CD4-positive, alpha-beta memory T cell (primary cell): ENCODE measurements around the gene HMX2. TPM values are rescaled to one million over a fixed set of nuclear protein-coding genes. Genes with fewer than 3 reads are reported as not detected.
A peak's percentile ranks its signal among the peaks of the same experiment; 100 is the strongest.

ENCODE experiments used
- CTCF ChIA-PET: fragments of 350-600 bp; sonication (Branson Sonifier 250); formaldehyde crosslinking; loops from one replicate; lab custom pipeline; 2021; ENCODE audit warnings: inconsistent platforms; ENCODE audit not compliant: partially characterized antibody; lab: Charles Lee
- POLR2A ChIA-PET: fragments of 350-600 bp; sonication (Branson Sonifier 250); formaldehyde crosslinking; loops from one replicate; lab custom pipeline; 2021; ENCODE audit not compliant: partially characterized antibody; lab: Charles Lee
- DNase-seq, 5 donors: peaks; one replicate each; pipeline versions ENCODE4 v3.0.0 to v3.0.0-alpha.2; 2020 to 2022; ENCODE audit warnings: mixed read lengths in 1 of 5
- H3K27ac ChIP-seq: one replicate; pipeline ENCODE4 v1.7.0; 2013; ENCODE audit warnings: low read depth, low read length
- H3K27me3 ChIP-seq: 2 replicates; pipeline ENCODE4 v1.7.0; 2013; ENCODE audit warnings: mild to moderate bottlenecking, low read length, moderate library complexity; ENCODE audit not compliant: insufficient read depth
- H3K36me3 ChIP-seq: 2 replicates; pipeline ENCODE4 v1.7.0; 2013; ENCODE audit warnings: mild to moderate bottlenecking, low read length, moderate library complexity; ENCODE audit not compliant: insufficient read depth
- H3K4me1 ChIP-seq: 2 replicates; pipeline ENCODE4 v1.7.0; 2013; ENCODE audit warnings: mild to moderate bottlenecking, low read length, moderate library complexity; ENCODE audit not compliant: insufficient read depth
- H3K4me3 ChIP-seq, 2 donors: one replicate each; pipeline ENCODE4 v1.7.0; 2013; ENCODE audit warnings: low read length in 2 of 2, mild to moderate bottlenecking in 1 of 2
- H3K9me3 ChIP-seq, 2 donors: one replicate each; pipeline ENCODE4 v1.7.0; 2013; ENCODE audit warnings: low read length in 2 of 2, control low read depth in 1 of 2; ENCODE audit not compliant: control insufficient read depth in 1 of 2
- H3K27ac Mint-ChIP-seq, 7 donors: one replicate each; pipeline ENCODE4 v1.8.0; 2020 to 2021; ENCODE audit warnings: mixed read lengths in 7 of 7, mild to moderate bottlenecking in 6 of 7, inconsistent platforms in 3 of 7, moderate library complexity in 3 of 7
- H3K27me3 Mint-ChIP-seq, 2 donors: one replicate each; pipeline ENCODE4 v1.8.0; 2020 to 2021; ENCODE audit warnings: mixed read lengths in 2 of 2
- H3K36me3 Mint-ChIP-seq, 2 donors: one replicate each; pipeline ENCODE4 v1.8.0; 2020 to 2021; ENCODE audit warnings: mixed read lengths in 2 of 2, inconsistent platforms in 1 of 2, mild to moderate bottlenecking in 1 of 2
- H3K4me1 Mint-ChIP-seq, 4 donors: one replicate each; pipeline ENCODE4 v1.8.0; 2020 to 2021; ENCODE audit warnings: mixed read lengths in 4 of 4, mild to moderate bottlenecking in 1 of 4
- H3K4me3 Mint-ChIP-seq, 8 donors: one replicate each; pipeline ENCODE4 v1.8.0; 2020 to 2021; ENCODE audit warnings: mixed read lengths in 8 of 8, mild to moderate bottlenecking in 7 of 8, moderate library complexity in 6 of 8, inconsistent platforms in 3 of 8
- H3K9me3 Mint-ChIP-seq, 8 donors: one replicate each; pipeline ENCODE4 v1.8.0; 2020 to 2021; ENCODE audit warnings: mixed read lengths in 8 of 8, mild to moderate bottlenecking in 5 of 8, inconsistent platforms in 3 of 8, moderate library complexity in 1 of 8
- intact Hi-C: fragments of 100-400 bp; cut with micrococcal nuclease; formaldehyde crosslinking; loops from one replicate; pipeline ENCODE4 v1.15.1; 2023
- polyA plus RNA-seq, 2 donors: library from polyadenylated mRNA; unstranded; fragments of 300-500 nt; fragmentation: Illumina TruSeq; gene quantifications; one replicate each; pipeline ENCODE4 v1.2.3, GENCODE V29; 2021
- total RNA-seq, 2 experiments: library from RNA; stranded (reverse); gene quantifications; one replicate each; pipeline ENCODE4 v1.2.3, GENCODE V29; 2021

The HMX2 gene
- total and polyA plus RNA-seq, 4 experiments from 2014 or later = not detected

DNA sequence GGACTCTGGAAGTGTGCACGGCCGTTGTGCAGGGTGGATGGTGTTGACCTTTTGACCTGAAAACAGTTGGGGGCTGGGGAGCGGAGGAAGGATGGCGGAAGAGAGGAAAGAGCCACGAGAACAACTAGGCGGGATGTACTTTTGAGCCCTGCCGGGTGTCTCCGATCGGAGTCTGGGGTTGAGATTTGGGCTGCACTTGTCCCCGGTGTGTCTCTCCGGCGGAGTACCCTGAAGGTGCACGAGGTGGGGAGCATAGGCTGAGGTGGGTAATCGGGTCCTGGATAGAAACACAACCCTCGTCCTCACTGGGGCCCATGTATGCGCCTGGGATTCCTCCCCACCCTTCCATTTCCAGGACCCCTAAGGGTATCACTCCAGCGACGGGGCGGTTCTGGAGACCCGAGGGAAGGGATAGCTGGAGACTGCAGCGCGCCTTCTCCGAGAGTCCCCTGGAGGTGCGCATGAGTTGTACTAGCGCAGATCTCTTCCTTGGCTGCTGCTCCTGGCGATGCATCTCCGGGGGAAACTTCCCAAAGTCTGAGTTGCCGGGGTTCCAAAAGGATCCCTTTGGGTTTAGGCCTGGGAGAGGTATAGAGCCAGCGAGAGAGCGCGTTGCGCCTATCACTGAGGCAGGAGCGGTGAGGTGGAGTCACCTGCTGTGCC lies 4.6 kb upstream of the HMX2 start:
- peaks cover 0 to 9% (median 0%) of the 10 kb centered on the region in 8 donors for H3K9me3 Mint-ChIP-seq
- no peaks in the 10 kb centered on the region for H3K36me3 Mint-ChIP-seq
- no peak for DNase-seq
- ChIA-PET CTCF (no interaction called here), POLR2A (no interaction called here)
- no peak overlapping the region for H3K4me3 ChIP-seq
- H3K4me1 ChIP-seq = peaks cover 83% of the 10 kb centered on the region
- no peaks in the 10 kb centered on the region for H3K9me3 ChIP-seq
- no peaks in the 10 kb centered on the region for H3K36me3 ChIP-seq
- peaks cover 93% of the 10 kb centered on the region for H3K27me3 ChIP-seq
- intact Hi-C loops = no loop called here
- peaks cover 69 to 81% of the 10 kb centered on the region in 2 donors for H3K27me3 Mint-ChIP-seq
- H3K4me3 Mint-ChIP-seq = peak overlapping the region; percentile 3 to 74 (median 58)
- H3K4me1 Mint-ChIP-seq = peaks cover 38 to 84% (median 60%) of the 10 kb centered on the region in 4 donors
- peak overlapping the region in 2 of 7 donors; percentile 51 to 77 for H3K27ac Mint-ChIP-seq
- H3K27ac ChIP-seq = no peak overlapping the region

DNA sequence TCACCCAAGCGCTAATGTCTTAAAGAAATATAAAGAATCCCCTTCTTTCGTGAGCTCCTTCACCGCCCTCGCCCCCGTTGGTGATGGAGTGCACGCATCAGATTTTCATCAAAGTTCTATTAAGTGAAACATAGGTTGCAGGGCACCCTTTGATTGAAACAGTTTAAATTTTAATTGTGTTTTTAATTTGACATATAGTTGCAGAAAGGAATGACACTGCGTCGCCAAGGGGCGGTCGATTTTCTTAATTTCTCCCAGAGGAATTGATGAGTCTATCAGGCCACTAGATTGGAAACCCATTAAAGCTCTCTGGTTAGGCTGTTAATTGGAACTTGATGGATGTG lies 4.1 kb upstream of the HMX2 start:
- Mint-ChIP-seq H3K27me3 (peaks cover 67 to 78% of the 10 kb centered on the region in 2 donors), H3K27ac (peak overlapping the region in 1 of 7 donors; percentile 51), H3K9me3 (peaks cover 0 to 9% (median 0%) of the 10 kb centered on the region in 8 donors), H3K4me3 (peak overlapping the region in 7 of 8 donors; percentile 22 to 74 (median 55)), H3K4me1 (peaks cover 38 to 80% (median 58%) of the 10 kb centered on the region in 4 donors), H3K36me3 (no peaks in the 10 kb centered on the region)
- no peak for DNase-seq
- H3K9me3 ChIP-seq = no peaks in the 10 kb centered on the region
- intact Hi-C loops = no loop called here
- H3K27me3 ChIP-seq = peaks cover 90% of the 10 kb centered on the region
- no peak overlapping the region for H3K27ac ChIP-seq
- no peak overlapping the region for H3K4me3 ChIP-seq
- no peaks in the 10 kb centered on the region for H3K36me3 ChIP-seq
- peaks cover 88% of the 10 kb centered on the region for H3K4me1 ChIP-seq
- CTCF ChIA-PET = no interaction called here
- POLR2A ChIA-PET = interaction anchor here (2.4 to 2.5 kb wide), 2 partner anchors 10 to 98 kb away, joined by 7 to 10 read pairs; partner anchors contain the start of gene BUB3

DNA sequence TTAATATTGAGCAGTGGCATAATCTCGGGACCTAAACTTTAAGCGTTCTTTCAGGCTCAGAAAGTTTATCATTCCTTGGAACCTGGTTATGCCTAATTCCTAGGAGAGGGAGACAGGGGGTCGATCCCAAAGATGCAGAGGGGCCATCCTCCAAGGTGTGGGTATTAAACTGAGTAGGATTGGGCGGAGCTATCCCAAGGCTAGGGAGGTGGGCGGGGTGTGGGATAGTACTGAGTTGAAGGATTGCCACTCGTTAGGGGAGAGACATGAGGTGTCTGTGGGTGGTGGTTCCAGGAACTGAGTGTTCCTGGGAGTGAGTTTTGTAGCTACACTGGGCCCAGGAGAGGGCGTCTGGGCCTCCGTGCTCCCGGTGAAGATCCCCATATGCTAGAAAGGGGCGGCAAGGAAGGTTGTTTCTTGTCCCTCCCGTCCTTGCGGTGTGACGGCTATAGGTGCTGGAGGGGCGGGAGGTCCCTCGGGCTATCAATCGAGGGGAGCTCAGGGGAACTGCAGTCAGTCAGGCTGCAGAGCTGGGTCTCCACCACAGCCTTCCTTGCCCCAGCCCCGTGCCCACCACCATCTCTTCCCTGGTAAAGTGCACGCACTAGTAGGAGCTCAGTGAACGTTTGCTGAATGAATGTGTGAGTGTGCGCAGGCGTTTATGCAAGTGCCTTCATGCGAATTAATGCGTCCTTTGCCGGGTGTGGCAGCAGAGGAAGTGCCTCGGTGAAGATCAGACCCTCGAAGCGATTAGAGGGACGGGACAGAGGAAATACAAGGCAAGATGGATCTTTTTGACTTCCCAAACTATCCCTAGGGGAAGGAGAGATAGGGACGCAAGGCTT lies 3.0 kb upstream of the HMX2 start:
- peak in 1 of 5 donors; percentile 24 for DNase-seq
- POLR2A ChIA-PET = interaction anchor here (2.4 to 2.5 kb wide), 2 partner anchors 9 to 97 kb away, joined by 7 to 10 read pairs; partner anchors contain the start of gene BUB3

DNA sequence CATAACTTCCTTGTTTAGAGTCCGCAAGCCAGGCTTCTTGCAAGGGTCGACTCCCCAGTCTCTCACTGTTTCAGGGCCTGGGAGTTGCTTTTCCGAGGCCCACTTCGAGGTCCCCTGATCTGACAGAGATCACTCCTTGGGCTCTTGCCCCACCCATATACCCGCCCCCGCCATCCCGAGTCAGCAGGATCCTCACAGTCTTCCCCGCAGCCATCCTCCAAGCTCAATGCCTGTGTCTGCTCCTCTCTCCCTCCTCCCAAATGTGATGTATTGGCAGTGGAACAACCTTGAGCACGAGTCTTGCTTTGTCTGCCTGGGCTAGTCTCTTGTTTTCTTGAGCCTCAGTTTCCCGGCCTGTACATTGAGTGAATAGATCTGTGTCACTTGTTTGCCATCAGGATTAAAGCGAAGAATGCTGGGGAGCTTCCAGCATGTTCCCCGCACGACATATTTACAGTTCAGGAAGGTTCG lies 2.4 kb upstream of the HMX2 start:
- ChIA-PET POLR2A (interaction anchor here (2.4 to 2.5 kb wide), 2 partner anchors 8 to 96 kb away, joined by 7 to 10 read pairs; partner anchors contain the start of gene BUB3), CTCF (interaction anchor here (0.8 to 1.6 kb wide), 5 partner anchors 8 to 580 kb away, joined by 3 to 8 read pairs (median 3); partner anchors contain the start of gene BUB3)
- Histone ChIP-seq H3K27me3 (peaks cover 88% of the 10 kb centered on the region), H3K4me1 (peaks cover 88% of the 10 kb centered on the region), H3K9me3 (no peaks in the 10 kb centered on the region), H3K27ac (no peak overlapping the region), H3K36me3 (no peaks in the 10 kb centered on the region), H3K4me3 (no peak overlapping the region)
- no peak for DNase-seq
- peak overlapping the region in 7 of 8 donors; percentile 9 to 67 (median 59) for H3K4me3 Mint-ChIP-seq
- peaks cover 0 to 5% (median 0%) of the 10 kb centered on the region in 8 donors for H3K9me3 Mint-ChIP-seq
- H3K27ac Mint-ChIP-seq = peak overlapping the region in 2 of 7 donors; percentile 12 to 13
- intact Hi-C loops = no loop called here
- peaks cover 40 to 78% (median 56%) of the 10 kb centered on the region in 4 donors for H3K4me1 Mint-ChIP-seq
- peaks cover 66 to 73% of the 10 kb centered on the region in 2 donors for H3K27me3 Mint-ChIP-seq
- H3K36me3 Mint-ChIP-seq = no peaks in the 10 kb centered on the region

More for the DNA sequence above, 3.0 kb upstream of the HMX2 start:
- H3K27ac Mint-ChIP-seq = peak overlapping the region in 3 of 7 donors; percentile 5 to 13 (median 12)
- H3K27me3 ChIP-seq = peaks cover 90% of the 10 kb centered on the region
- H3K4me3 ChIP-seq = no peak overlapping the region
- CTCF ChIA-PET = interaction anchor here (0.8 to 1.6 kb wide), 6 partner anchors 9 to 580 kb away, joined by 3 to 8 read pairs (median 3); partner anchors contain the start of gene BUB3
- peaks cover 67 to 73% of the 10 kb centered on the region in 2 donors for H3K27me3 Mint-ChIP-seq
- H3K9me3 Mint-ChIP-seq = peaks cover 0 to 5% (median 0%) of the 10 kb centered on the region in 8 donors
- H3K36me3 ChIP-seq = no peaks in the 10 kb centered on the region
- H3K9me3 ChIP-seq = no peaks in the 10 kb centered on the region
- H3K36me3 Mint-ChIP-seq = no peaks in the 10 kb centered on the region
- intact Hi-C loops = no loop called here
- H3K4me1 Mint-ChIP-seq = peaks cover 40 to 78% (median 57%) of the 10 kb centered on the region in 4 donors
- peaks cover 87% of the 10 kb centered on the region for H3K4me1 ChIP-seq
- peak overlapping the region in 6 of 8 donors; percentile 15 to 68 (median 58) for H3K4me3 Mint-ChIP-seq
- no peak overlapping the region for H3K27ac ChIP-seq

DNA sequence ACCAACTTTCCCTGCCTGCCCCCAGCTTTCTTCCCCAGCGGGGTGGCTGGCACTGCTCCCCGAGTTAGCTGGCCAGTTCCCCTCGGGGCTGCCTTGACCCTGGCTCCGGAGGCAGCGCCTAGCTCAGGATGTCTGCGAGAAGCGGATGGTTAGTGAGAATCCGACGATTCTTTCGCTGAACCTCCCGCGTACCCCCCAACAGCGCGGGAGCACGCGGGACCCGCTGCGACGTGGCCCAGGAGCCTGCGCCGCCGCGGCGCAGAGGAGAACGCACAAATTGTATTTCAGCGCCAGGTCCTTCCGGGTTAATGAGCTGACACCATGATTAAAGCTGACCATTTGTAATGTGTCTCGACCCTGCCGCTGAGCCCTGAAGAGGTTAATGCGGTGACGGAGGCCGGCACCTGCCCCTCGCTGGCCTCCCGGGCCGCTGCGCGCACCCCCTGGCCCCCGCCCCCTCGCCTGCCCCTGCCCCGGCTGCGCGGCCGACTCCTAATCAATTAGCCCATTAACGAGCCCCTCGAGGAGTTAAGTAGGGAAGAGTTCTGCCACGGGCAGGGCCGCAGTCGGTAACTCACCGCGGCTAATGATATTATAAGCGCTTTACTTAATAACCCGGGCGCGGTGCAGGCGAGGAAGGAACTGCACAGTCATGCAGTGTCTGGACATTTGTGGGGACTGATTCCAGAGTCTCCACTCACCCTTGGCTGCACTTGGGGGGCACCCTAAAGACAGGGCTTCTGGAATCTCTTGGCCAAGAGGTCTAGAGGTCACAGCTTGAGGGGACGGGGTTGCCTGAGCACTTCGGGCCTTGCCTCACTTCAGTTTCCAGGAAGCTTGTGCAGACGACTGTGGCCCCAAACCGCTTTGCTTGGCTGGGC lies 1.7 kb upstream of the HMX2 start:
- no peaks in the 10 kb centered on the region for H3K36me3 ChIP-seq
- peaks cover 59 to 69% of the 10 kb centered on the region in 2 donors for H3K27me3 Mint-ChIP-seq
- H3K36me3 Mint-ChIP-seq = no peaks in the 10 kb centered on the region
- no peak overlapping the region for H3K27ac ChIP-seq
- H3K9me3 Mint-ChIP-seq = peaks cover 0 to 5% (median 0%) of the 10 kb centered on the region in 8 donors
- peak overlapping the region in 1 of 7 donors; percentile 66 for H3K27ac Mint-ChIP-seq
- no peak overlapping the region for H3K4me3 ChIP-seq
- H3K9me3 ChIP-seq = no peaks in the 10 kb centered on the region
- ChIA-PET CTCF (interaction anchor here (0.8 to 1.6 kb wide), 3 partner anchors 8 to 581 kb away, joined by 3 to 8 read pairs (median 3); partner anchors contain the start of gene BUB3), POLR2A (interaction anchor here (2.4 to 2.5 kb wide), 2 partner anchors 8 to 95 kb away, joined by 7 to 10 read pairs; partner anchors contain the start of gene BUB3)
- H3K4me3 Mint-ChIP-seq = peak overlapping the region in 6 of 8 donors; percentile 30 to 78 (median 62)
- peaks cover 91% of the 10 kb centered on the region for H3K4me1 ChIP-seq
- intact Hi-C loops = no loop called here
- peaks cover 81% of the 10 kb centered on the region for H3K27me3 ChIP-seq
- no peak for DNase-seq
- peaks cover 40 to 78% (median 59%) of the 10 kb centered on the region in 4 donors for H3K4me1 Mint-ChIP-seq

DNA sequence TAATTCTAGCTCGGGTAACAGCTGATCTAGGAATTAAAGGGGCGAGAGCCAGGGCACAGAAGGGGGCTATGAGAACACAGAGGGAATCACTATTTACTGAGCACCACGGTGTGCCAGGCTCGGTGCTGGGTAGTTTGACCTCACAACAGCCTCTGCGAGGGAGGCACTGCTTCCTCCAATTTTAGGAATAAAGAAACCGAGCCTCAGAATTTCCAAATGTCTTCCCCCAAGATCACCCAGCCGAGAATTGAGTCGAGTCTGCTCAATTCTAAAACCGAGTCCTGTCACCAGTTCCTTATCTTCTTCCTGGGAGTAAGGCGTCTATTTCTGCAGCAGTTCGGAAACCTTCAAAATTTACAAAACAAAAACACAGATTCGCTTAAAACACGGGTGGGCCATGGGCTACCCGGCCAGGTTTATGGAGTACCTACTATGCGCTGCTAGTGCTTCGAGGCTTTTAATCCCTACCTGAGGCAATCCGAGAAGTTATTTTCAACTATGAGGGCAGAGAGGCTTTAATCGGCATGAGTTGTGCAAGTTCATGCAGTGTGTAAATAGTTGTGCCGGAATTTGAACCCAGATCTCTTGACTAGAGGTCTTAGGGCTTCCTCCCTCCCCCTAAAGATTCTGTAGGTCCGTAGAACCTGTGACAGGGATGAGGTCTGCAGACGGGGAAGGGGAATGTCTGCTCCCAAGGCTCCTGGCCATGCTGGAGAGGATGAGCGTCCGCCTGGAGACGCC lies 872 bp upstream of the HMX2 start:
- Mint-ChIP-seq H3K4me1 (peaks cover 36 to 78% (median 61%) of the 10 kb centered on the region in 4 donors), H3K36me3 (no peaks in the 10 kb centered on the region), H3K27ac (peak overlapping the region in 2 of 7 donors; percentile 3 to 66), H3K27me3 (peaks cover 54 to 65% of the 10 kb centered on the region in 2 donors), H3K4me3 (peak overlapping the region in 6 of 8 donors; percentile 30 to 78 (median 55)), H3K9me3 (peaks cover 0 to 5% (median 0%) of the 10 kb centered on the region in 8 donors)
- ChIA-PET CTCF (no interaction called here), POLR2A (no interaction called here)
- Histone ChIP-seq H3K4me3 (no peak overlapping the region), H3K27ac (no peak overlapping the region), H3K27me3 (peaks cover 73% of the 10 kb centered on the region), H3K36me3 (no peaks in the 10 kb centered on the region), H3K9me3 (no peaks in the 10 kb centered on the region), H3K4me1 (peaks cover 92% of the 10 kb centered on the region)
- DNase-seq = no peak
- intact Hi-C loops = no loop called here
